ENCODE data around the gene RPL10. TPM values are rescaled to one million over a fixed set of nuclear protein-coding genes. Genes with fewer than 3 reads are reported as not detected.

Gene RPL10
- total and polyA plus RNA-seq, 2 experiments from 2014 or later: 1,000 to 2,299 TPM

GRCh38 chrX:154431341-154431740, 33.2 kb downstream of the RPL10 start:
- Histone ChIP-seq H3K36me3 (no peaks in the 10 kb centered on the region), H3K27ac (no peak overlapping the region), H3K27me3 (no peaks in the 10 kb centered on the region), H3K4me1 (ENCODE audit: low read depth) (no peaks in the 10 kb centered on the region), H3K9me3 (ENCODE audit: low read depth) (no peaks in the 10 kb centered on the region), H3K4me3 (no peak overlapping the region)
- no peak for TF ChIP-seq CTCF (IDR thresholded peaks at IDR 0.05; ENCODE audit: low read depth, low read length)
- no peak for DNase-seq (ENCODE audit: low read depth in 1 of 2, low spot score in 1 of 2)

- DNase-seq (ENCODE audit: low read depth in 1 of 2, low spot score in 1 of 2): no peak
- Histone ChIP-seq H3K4me3 (no peak overlapping the region), H3K27ac (no peak overlapping the region), H3K9me3 (ENCODE audit: low read depth) (no peaks in the 10 kb centered on the region), H3K4me1 (ENCODE audit: low read depth) (no peaks in the 10 kb centered on the region), H3K27me3 (no peaks in the 10 kb centered on the region), H3K36me3 (no peaks in the 10 kb centered on the region)
- TF ChIP-seq CTCF (IDR thresholded peaks at IDR 0.05; ENCODE audit: low read depth, low read length): no peak
Observed at GRCh38 chrX:154432210-154432609, 34.0 kb downstream of the RPL10 start.

GRCh38 chrX:154433605-154434004, 35.4 kb downstream of the RPL10 start:
- H3K4me3 ChIP-seq: no peak overlapping the region
- no peak for TF ChIP-seq CTCF (IDR thresholded peaks at IDR 0.05; ENCODE audit: low read depth, low read length)
- DNase-seq (ENCODE audit: low read depth in 1 of 2, low spot score in 1 of 2): no peak
- no peaks in the 10 kb centered on the region for H3K27me3 ChIP-seq
- H3K27ac ChIP-seq: no peak overlapping the region
- H3K4me1 ChIP-seq (ENCODE audit: low read depth): no peaks in the 10 kb centered on the region
- H3K9me3 ChIP-seq (ENCODE audit: low read depth): no peaks in the 10 kb centered on the region
- no peaks in the 10 kb centered on the region for H3K36me3 ChIP-seq

GRCh38 chrX:154434394-154435168, 36.4 kb downstream of the RPL10 start:
- no peak for TF ChIP-seq CTCF (IDR thresholded peaks at IDR 0.05; ENCODE audit: low read depth, low read length)
- no peaks in the 10 kb centered on the region for H3K36me3 ChIP-seq
- DNase-seq (ENCODE audit: low read depth in 1 of 2, low spot score in 1 of 2): no peak
- H3K27me3 ChIP-seq: no peaks in the 10 kb centered on the region
- H3K27ac ChIP-seq: no peak overlapping the region
- no peaks in the 10 kb centered on the region for H3K4me1 ChIP-seq (ENCODE audit: low read depth)
- no peaks in the 10 kb centered on the region for H3K9me3 ChIP-seq (ENCODE audit: low read depth)
- H3K4me3 ChIP-seq: no peak overlapping the region

GRCh38 chrX:154435171-154435733, 37.1 kb downstream of the RPL10 start:
- Histone ChIP-seq H3K27ac (no peak overlapping the region), H3K36me3 (no peaks in the 10 kb centered on the region), H3K27me3 (no peaks in the 10 kb centered on the region), H3K4me3 (no peak overlapping the region), H3K4me1 (ENCODE audit: low read depth) (no peaks in the 10 kb centered on the region), H3K9me3 (ENCODE audit: low read depth) (no peaks in the 10 kb centered on the region)
- no peak for DNase-seq (ENCODE audit: low read depth in 1 of 2, low spot score in 1 of 2)
- no peak for TF ChIP-seq CTCF (IDR thresholded peaks at IDR 0.05; ENCODE audit: low read depth, low read length)

Measured in cardiac muscle cell (in vitro differentiated cells and primary cell).